Upper lobe of left lung (tissue), 6 donors: Measurements from ENCODE around the gene ATG101. TPM values are rescaled to one million over a fixed set of nuclear protein-coding genes. Genes with fewer than 3 reads are reported as not detected.

Source experiments
- ATAC-seq, 2 donors: fragments of 200-7000 bp; cut with Tn5 transposase; one replicate each; pipeline ENCODE4 v1.9.1; 2022; ENCODE audit warnings: mild to moderate bottlenecking in 2 of 2, moderate library complexity in 2 of 2; ENCODE audit not compliant: low FRiP score in 2 of 2
- DNase-seq, 2 donors: peaks; one replicate each; pipeline ENCODE4 v3.0.0-alpha.2; 2019 to 2020
- H3K27ac ChIP-seq, 4 donors: fragments of 200-600 bp; sonication (generic); one replicate each; pipeline ENCODE4 v1.5.1; 2016 to 2019
- H3K27me3 ChIP-seq, 4 donors: fragments of 200-600 bp; sonication (generic); one replicate each; pipeline ENCODE4 v1.5.1; 2017 to 2019
- H3K36me3 ChIP-seq, 4 donors: fragments of 200-600 bp; sonication (generic); one replicate each; pipeline ENCODE4 v1.5.1; 2016 to 2019
- H3K4me1 ChIP-seq, 4 donors: fragments of 200-600 bp; sonication (generic); one replicate each; pipeline ENCODE4 v1.5.1; 2018 to 2019
- H3K4me3 ChIP-seq, 4 donors: fragments of 200-600 bp; sonication (generic); one replicate each; pipeline ENCODE4 v1.5.1; 2017 to 2019; ENCODE audit warnings: mild to moderate bottlenecking in 2 of 4, moderate library complexity in 1 of 4
- H3K9me3 ChIP-seq, 4 donors: fragments of 200-600 bp; sonication (generic); one replicate each; pipeline ENCODE4 v1.5.1; 2018 to 2019
- CTCF ChIP-seq, 6 experiments: fragments of 450-650 bp in 4 of 6; fragments of 200-600 bp in 2 of 6; sonication (generic) in 2 of 6; IDR thresholded peaks; one replicate each; pipeline ENCODE4 v1.5.1; 2016 to 2019; ENCODE audit warnings: antibody characterized with exemption in 6 of 6
- EP300 ChIP-seq, 4 donors: sonication (generic); formaldehyde crosslinking; IDR thresholded peaks; one replicate each; pipeline ENCODE4 v1.5.1; 2017; ENCODE audit warnings: antibody characterized with exemption in 4 of 4, control low read depth in 2 of 4
- POLR2A ChIP-seq, 4 donors: fragments of 450-650 bp; IDR thresholded peaks; one replicate each; pipeline ENCODE4 v1.5.1; 2016 to 2017; ENCODE audit warnings: antibody characterized with exemption in 4 of 4, mild to moderate bottlenecking in 2 of 4
- POLR2AphosphoS5 ChIP-seq, 2 donors: sonication (generic); formaldehyde crosslinking; IDR thresholded peaks; one replicate each; pipeline ENCODE4 v1.5.1; 2017; ENCODE audit warnings: antibody characterized with exemption in 2 of 2
- WGBS, 2 donors: methylation state at CpG; one replicate each; pipeline ENCODE4 v1.1.5; 2017 to 2018; 5-methylcytosine and 5-hydroxymethylcytosine counted together
- total RNA-seq, 6 donors: library from RNA; depleted of rRNA in 4 of 6; stranded (reverse); fragments of >200 nt in 4 of 6; gene quantifications; one replicate each; pipeline versions ENCODE4 v1.1.0 to v1.2.1, GENCODE V29; 2016 to 2021
- donor health status: DM: no; HTN: no; CAD: no; lungs with moderate emphysema.
- donor health status: DM: no; HTN: yes; CAD: no; lungs with severe emphysema.

Gene ATG101
- total RNA-seq, 6 donors from 2014 or later = 17.8 to 74.8 (median 35.9) TPM

DNA sequence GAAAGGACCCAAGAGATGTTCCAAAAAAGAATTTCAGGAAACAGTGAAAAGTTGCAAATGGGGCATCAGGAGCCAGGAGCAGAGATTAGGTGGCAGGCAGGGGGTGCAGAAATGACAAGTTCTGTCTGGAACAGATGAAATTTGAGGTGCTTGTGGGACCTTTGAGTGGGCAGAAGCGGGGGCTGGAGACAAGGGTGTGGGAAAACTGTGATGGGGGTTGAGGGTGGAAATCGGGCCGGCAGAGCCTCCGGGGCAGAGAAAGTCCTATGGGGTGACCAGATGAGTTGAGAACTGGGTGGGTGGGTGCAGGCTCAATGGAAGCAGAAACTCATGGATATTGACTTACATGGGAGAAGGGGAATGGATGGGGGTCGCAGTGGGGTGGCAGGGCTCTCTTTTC lies 20.1 kb upstream of the ATG101 start:
- Histone ChIP-seq H3K4me1 (peaks cover 47 to 65% (median 49%) of the 10 kb centered on the region in 4 donors), H3K27me3 (no peaks in the 10 kb centered on the region), H3K36me3 (peaks cover 0 to 22% (median 12%) of the 10 kb centered on the region in 4 donors), H3K27ac (peak overlapping the region; percentile 94 to 99 (median 94)), H3K4me3 (no peak overlapping the region), H3K9me3 (no peaks in the 10 kb centered on the region)
- ATAC-seq (no peak), DNase-seq (no peak)
- no peak for TF ChIP-seq POLR2A (IDR thresholded peaks at IDR 0.05)
- TF ChIP-seq CTCF (IDR thresholded peaks at IDR 0.05) = no peak
- TF ChIP-seq POLR2AphosphoS5 (IDR thresholded peaks at IDR 0.05) = no peak
- TF ChIP-seq EP300 (IDR thresholded peaks at IDR 0.05) = no peak
- whole genome bisulfite sequencing, 2 donors = 77 to 89% methylated on average over 5 of the region's 5 CpGs

- TF ChIP-seq POLR2A (IDR thresholded peaks at IDR 0.05) (no peak), EP300 (IDR thresholded peaks at IDR 0.05) (peak in 1 of 4 donors; percentile 33), CTCF (IDR thresholded peaks at IDR 0.05) (no peak)
- Histone ChIP-seq H3K4me3 (peak overlapping the region; percentile 23 to 87 (median 61)), H3K27me3 (no peaks in the 10 kb centered on the region), H3K27ac (peak overlapping the region; percentile 94 to 99 (median 94)), H3K4me1 (peaks cover 42 to 61% (median 45%) of the 10 kb centered on the region in 4 donors), H3K9me3 (no peaks in the 10 kb centered on the region), H3K36me3 (peaks cover 2 to 28% (median 18%) of the 10 kb centered on the region in 4 donors)
- ATAC-seq = peak; percentile 3 to 34
- WGBS, 2 donors = 30 to 52% methylated on average over 7 to 15 of the region's 16 CpGs
- DNase-seq = peak in 1 of 2 donors; percentile 50
Measured at GRCh38 chr12:52050116-52050757, 19.5 kb upstream of the ATG101 start.

GRCh38 chr12:52050758-52051541 lies 18.8 kb upstream of the ATG101 start, which contains the start of gene NR4A1:
Gene NR4A1 (plus strand): TSS chr12:52051442. CDS start chr12:52054329, 2,887 bp downstream.
- DNase-seq = peak; percentile 98 to 100
- Histone ChIP-seq H3K9me3 (no peaks in the 10 kb centered on the region), H3K4me3 (peak within 1 kb of the TSS; percentile 49 to 87 (median 61)), H3K27ac (peak within 1 kb of the TSS; percentile 94 to 99 (median 94)), H3K27me3 (no peaks in the 10 kb centered on the region), H3K36me3 (peaks cover 6 to 35% (median 24%) of the 10 kb centered on the region in 4 donors), H3K4me1 (peaks cover 35 to 54% (median 38%) of the 10 kb centered on the region in 4 donors)
- WGBS, 2 donors = 0 to 1% methylated on average over 10 to 11 of the region's 77 CpGs
- TF ChIP-seq EP300 (IDR thresholded peaks at IDR 0.05) (peak; percentile 71 to 94 (median 80)), CTCF (IDR thresholded peaks at IDR 0.05) (peak in 3 of 6 experiments; percentile 8 to 38 (median 30)), POLR2A (IDR thresholded peaks at IDR 0.05) (peak in 3 of 4 donors; percentile 82 to 95 (median 94)), POLR2AphosphoS5 (IDR thresholded peaks at IDR 0.05) (peak; percentile 99 to 100)
- peak; percentile 88 to 95 for ATAC-seq

DNA sequence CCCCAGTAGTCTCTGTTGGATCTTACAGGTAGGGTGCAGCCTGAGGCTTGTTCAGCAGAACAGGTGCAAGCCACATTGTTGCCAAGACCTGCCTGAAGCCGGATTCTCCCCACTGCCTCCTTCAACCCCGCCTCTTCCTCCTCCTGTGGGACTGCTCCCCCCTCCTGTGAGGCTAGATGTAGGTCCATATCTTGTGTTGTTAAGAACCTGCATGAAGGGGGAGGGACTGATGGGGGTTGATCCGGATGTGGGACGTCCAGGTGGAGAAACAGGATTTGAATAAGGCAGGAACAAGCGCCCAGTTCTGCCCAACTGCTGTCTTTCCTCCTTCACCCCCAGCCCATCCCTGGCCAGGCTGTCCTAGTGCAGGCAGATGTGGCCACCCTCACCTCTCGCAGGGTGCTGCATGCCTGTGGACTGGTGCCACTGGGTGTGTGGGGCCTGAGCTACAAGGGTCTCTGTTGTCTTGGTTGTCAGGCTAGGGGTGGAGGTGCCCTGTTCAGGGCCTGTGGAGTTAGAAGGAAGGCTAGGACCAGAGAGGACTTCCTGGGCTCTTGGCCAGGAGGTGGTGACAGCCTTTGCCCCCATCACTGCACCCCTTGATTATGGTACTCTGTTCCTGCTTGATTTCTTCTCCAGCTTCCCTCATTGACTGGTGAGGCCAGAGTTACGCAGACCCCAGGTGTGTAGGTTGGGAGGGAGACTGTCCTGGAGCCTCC lies 17.2 kb upstream of the ATG101 start:
- H3K4me1 ChIP-seq = peaks cover 22 to 39% (median 29%) of the 10 kb centered on the region in 4 donors
- H3K4me3 ChIP-seq = peak overlapping the region; percentile 49 to 87 (median 61)
- H3K27me3 ChIP-seq = no peaks in the 10 kb centered on the region
- peak overlapping the region; percentile 38 to 99 (median 94) for H3K27ac ChIP-seq
- H3K9me3 ChIP-seq = no peaks in the 10 kb centered on the region
- WGBS, 2 donors = 57 to 60% methylated on average over 4 to 7 of the region's 7 CpGs
- ATAC-seq (no peak), DNase-seq (peak in 1 of 2 donors; percentile 63)
- H3K36me3 ChIP-seq = peaks cover 9 to 52% (median 39%) of the 10 kb centered on the region in 4 donors
- TF ChIP-seq EP300 (IDR thresholded peaks at IDR 0.05) = no peak
- TF ChIP-seq POLR2AphosphoS5 (IDR thresholded peaks at IDR 0.05) = peak; percentile 20 to 23
- peak in 2 of 4 donors; percentile 14 to 19 for TF ChIP-seq POLR2A (IDR thresholded peaks at IDR 0.05)
- TF ChIP-seq CTCF (IDR thresholded peaks at IDR 0.05) = no peak
